GM18526 (cell line): Measurements from ENCODE around the gene SSUH2.

Experiments used
- POLR2A ChIP-seq: IDR thresholded peaks from 3 replicates; pipeline ENCODE4 v1.6.1; 2011; ENCODE audit not compliant: insufficient read length; ENCODE audit errors: extremely low read depth

The SSUH2 gene

GRCh38 chr3:8624612-8625011 is 20.0 kb downstream of the SSUH2 start:
- no peak for TF ChIP-seq POLR2A

GRCh38 chr3:8623741-8624140 is 20.9 kb downstream of the SSUH2 start:
- no peak for TF ChIP-seq POLR2A

DNA sequence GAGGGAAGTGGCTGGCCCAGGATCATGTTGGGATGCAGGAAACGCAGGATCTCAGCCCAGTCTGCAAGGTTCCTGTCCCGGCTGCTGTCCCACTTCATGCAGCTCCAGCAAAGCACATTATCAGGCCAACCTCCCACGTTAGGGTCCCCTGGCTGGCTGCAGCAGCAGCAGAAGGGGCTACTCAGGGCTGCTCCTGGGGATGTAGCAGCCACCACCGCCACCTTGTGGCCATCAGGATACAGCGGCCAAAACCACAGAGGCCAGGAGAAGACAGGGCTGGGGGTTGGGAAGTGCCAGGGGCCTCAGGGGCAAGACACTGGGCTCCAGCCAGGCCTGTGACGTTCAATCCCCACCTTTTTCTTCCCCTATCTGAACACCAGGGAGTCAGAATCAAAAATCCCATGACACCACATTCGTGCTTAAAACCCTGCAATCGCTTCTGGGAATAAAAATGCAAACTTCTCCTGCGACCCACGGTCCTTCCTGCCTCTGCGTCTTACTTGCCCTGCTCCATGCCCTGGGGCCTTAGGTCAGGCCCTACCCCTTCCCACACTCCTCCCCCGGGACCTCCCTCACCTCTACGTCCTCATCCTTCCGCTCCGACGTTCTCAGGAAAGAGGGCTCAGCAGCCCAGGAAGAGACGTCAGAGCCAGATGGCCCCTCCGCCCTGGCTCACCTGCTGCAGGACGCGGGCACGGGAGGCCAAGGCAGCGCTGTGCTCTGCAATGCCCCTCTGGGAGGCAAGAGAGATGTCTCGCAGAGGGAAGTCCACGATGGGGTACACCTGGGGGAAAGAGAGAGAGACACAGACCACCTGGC is 21.5 kb downstream of the SSUH2 start:
- TF ChIP-seq POLR2A = no peak

- no peak for TF ChIP-seq POLR2A
Observed at GRCh38 chr3:8621872-8622271, 22.7 kb downstream of the SSUH2 start.

GRCh38 chr3:8621141-8621540 is 23.5 kb downstream of the SSUH2 start:
- TF ChIP-seq POLR2A = no peak

- TF ChIP-seq POLR2A = no peak
Observed at GRCh38 chr3:8619548-8619947, 25.1 kb downstream of the SSUH2 start.

GRCh38 chr3:8618950-8619349 is 25.6 kb downstream of the SSUH2 start:
- no peak for TF ChIP-seq POLR2A

DNA sequence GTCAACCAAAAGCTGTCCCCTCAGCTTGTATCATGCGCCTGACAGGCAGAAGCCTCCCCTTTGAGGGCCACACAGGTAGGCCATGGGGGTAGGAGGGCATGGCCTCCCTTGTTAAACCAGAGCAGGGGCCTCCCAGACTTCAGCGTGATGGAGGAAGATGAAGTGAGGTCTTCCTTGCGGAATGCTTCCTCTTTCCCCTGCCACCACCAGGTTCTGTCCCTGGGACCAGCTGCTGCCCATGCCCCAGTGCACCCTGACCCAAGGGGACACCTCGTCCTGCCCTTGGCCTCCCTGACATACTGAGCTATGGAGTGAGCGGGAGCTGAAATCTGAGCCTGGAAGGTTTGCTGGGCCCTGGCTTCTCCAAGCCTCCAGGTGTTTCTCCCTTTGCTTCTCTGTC is 26.7 kb downstream of the SSUH2 start:
- TF ChIP-seq POLR2A = no peak

GRCh38 chr3:8610951-8611350 is 33.6 kb downstream of the SSUH2 start:
- TF ChIP-seq POLR2A = no peak

- no peak for TF ChIP-seq POLR2A
Observed at GRCh38 chr3:8608791-8609467, 35.7 kb downstream of the SSUH2 start.

DNA sequence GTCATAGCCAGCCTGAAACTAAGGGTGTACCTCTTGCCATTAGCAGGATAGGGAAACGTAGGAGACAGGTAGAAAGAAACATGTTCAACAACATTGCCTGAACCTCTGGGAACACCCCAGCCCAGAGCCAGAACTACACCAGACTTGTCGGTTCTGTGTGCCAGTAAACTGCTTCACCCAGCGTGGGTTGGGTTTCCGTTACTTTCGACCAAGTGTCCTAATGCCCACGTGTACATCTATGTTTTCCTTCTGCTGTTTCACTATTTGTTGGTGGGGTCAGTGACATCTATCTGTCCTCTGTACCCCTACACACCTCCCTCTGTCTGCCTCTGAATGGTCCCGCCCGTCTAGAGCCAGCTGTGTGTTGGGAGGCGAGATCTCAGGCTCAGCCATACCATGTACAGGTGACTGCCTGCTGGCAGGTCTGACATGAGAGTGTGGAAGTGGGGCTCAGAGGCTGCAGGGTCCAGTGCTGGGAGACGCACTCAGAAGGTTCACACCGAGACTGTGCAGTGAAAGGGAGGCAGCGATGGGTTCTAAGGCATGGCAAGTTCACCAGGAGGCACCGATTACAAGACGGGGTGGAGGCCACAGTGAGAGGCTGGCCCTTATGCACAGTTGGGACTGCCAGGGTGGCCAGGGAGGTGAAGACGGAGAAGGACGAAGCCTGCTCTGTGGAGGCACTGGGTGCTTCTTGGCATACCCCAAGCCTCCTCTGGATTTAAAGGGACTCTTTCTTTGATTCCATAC is 36.4 kb downstream of the SSUH2 start:
- TF ChIP-seq POLR2A = no peak

GRCh38 chr3:8607234-8608040 is 37.2 kb downstream of the SSUH2 start:
- no peak for TF ChIP-seq POLR2A

DNA sequence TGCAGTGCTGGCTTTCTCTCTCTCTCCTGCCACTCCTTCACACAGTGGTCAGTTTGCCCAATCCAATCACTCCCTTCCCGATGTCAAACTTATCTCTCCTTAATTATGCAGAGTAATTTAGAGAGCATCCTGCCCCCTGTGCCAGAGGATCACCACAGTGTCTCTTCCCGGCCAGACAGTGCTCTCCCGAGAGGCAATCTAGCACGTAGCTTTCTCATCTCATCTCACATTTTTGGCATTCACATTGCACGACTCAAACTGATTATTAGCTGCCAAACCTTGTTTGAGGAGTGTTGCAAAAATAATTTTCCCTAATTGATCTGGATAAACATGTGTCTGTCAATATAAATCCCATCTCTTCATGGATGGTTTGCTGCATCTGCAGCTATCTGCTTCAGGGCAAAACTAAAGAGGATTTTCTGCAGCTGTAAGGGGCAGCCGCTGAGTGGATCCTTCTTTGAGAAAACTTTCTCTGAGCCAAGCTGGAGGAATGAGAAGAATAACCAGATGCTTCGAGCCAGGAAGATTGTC is 37.8 kb downstream of the SSUH2 start:
- TF ChIP-seq POLR2A = no peak

GRCh38 chr3:8604988-8605387 is 39.6 kb downstream of the SSUH2 start:
- TF ChIP-seq POLR2A = no peak

DNA sequence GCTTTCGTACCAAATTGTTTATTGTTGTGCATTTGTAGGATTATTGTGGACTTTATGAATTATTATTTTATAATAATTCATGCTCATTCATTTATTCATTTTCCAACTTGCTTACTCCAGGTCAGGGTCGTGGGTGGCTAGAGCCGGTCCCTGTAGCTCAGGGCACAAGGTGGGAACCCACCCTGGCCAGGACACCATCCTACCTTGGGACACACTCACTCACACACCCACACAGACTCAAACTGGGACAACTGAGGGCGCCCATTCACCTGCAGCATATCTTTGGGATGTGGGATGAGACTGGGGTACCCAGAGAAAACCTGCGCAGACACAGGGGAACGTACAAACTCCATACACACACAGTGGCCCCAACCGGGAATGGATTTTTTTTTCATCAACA is 40.6 kb downstream of the SSUH2 start:
- TF ChIP-seq POLR2A = no peak
